Measurements from ENCODE around the gene TLCD5.

DNA sequence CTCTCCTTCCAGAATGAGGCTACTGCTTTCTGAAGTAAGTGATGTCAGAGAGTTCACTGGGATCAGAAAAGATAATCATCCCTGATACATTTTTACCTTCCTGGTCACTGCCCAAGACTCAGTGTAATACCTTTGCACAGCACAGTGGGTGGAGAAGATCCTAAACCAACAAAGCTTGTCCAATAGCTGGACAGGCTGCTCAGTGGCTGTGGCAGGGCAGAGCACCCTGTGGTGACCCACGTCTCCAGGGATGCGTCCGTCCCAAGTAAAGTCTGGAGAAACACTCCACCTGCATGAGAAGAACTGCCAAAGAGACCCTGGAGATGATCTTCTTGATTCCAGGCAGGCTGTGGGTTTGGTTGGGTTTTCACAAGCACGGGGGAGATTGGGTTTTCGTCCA lies 31.0 kb upstream of the TLCD5 start:
- TF ChIP-seq CTCF (conservative IDR thresholded peaks at IDR 0.05 in 1 of 2, IDR thresholded peaks at IDR 0.05 in 1 of 2; ENCODE audit: low read depth in 1 of 2, low read length in 2 of 2) (no peak), EZH2 (IDR thresholded peaks at IDR 0.05; ENCODE audit: low read length, missing control alignments) (no peak)
